Activated effector memory CD4-positive, alpha-beta T cell treated with anti-CD3 and anti-CD28 coated beads, Interleukin-2, amount 50 U/mL, for 16 hours (primary cell): Measurements from ENCODE around the gene TBX1.
"Not testable (repeated sequence)": the region's sequence is repeated elsewhere in the genome, so short reads cannot be mapped to it uniquely, and the experiment has no call there.

Experiments used
- DNase-seq: peaks from one replicate; pipeline ENCODE4 v3.0.0-alpha.2; 2020

Gene TBX1

GRCh38 chr22:19723232-19723982 lies 37.2 kb upstream of the TBX1 start, which contains the start of gene GP1BB:
Gene GP1BB, plus strand, starts transcription at chr22:19723539. Its CDS starts 31 bp downstream, at chr22:19723570.
- peak; percentile 71 for DNase-seq

- DNase-seq, result no peak
Measured at GRCh38 chr22:19723983-19724827, 36.4 kb upstream of the TBX1 start.

- no peak for DNase-seq
Measured at GRCh38 chr22:19724927-19725661, 35.5 kb upstream of the TBX1 start.

GRCh38 chr22:19726064-19726788 lies 34.4 kb upstream of the TBX1 start:
- DNase-seq, result not testable (repeated sequence)

GRCh38 chr22:19727310-19728150 lies 33.0 kb upstream of the TBX1 start:
- DNase-seq, result no peak

- DNase-seq, result no peak
Measured at GRCh38 chr22:19728271-19728670, 32.3 kb upstream of the TBX1 start.

GRCh38 chr22:19728836-19729235 lies 31.7 kb upstream of the TBX1 start:
- DNase-seq, result no peak

- DNase-seq, result no peak
Measured at GRCh38 chr22:19729507-19729906, 31.1 kb upstream of the TBX1 start.

- DNase-seq, result no peak
Measured at GRCh38 chr22:19730198-19730597, 30.4 kb upstream of the TBX1 start.

- peak; percentile 94 for DNase-seq
Measured at GRCh38 chr22:19730655-19731360, 29.8 kb upstream of the TBX1 start.

GRCh38 chr22:19731361-19732135 lies 29.0 kb upstream of the TBX1 start:
- DNase-seq, result no peak

GRCh38 chr22:19732403-19733113 lies 28.0 kb upstream of the TBX1 start:
- no peak for DNase-seq

GRCh38 chr22:19733755-19734154 lies 26.8 kb upstream of the TBX1 start:
- no peak for DNase-seq

- no peak for DNase-seq
Measured at GRCh38 chr22:19734163-19734562, 26.4 kb upstream of the TBX1 start.

- no peak for DNase-seq
Measured at GRCh38 chr22:19734837-19735382, 25.7 kb upstream of the TBX1 start.

GRCh38 chr22:19735665-19736510 lies 24.7 kb upstream of the TBX1 start:
- DNase-seq, result no peak

- no peak for DNase-seq
Measured at GRCh38 chr22:19737846-19738663, 22.5 kb upstream of the TBX1 start.
